ENCODE measurements around the gene CHAF1A.

DNA sequence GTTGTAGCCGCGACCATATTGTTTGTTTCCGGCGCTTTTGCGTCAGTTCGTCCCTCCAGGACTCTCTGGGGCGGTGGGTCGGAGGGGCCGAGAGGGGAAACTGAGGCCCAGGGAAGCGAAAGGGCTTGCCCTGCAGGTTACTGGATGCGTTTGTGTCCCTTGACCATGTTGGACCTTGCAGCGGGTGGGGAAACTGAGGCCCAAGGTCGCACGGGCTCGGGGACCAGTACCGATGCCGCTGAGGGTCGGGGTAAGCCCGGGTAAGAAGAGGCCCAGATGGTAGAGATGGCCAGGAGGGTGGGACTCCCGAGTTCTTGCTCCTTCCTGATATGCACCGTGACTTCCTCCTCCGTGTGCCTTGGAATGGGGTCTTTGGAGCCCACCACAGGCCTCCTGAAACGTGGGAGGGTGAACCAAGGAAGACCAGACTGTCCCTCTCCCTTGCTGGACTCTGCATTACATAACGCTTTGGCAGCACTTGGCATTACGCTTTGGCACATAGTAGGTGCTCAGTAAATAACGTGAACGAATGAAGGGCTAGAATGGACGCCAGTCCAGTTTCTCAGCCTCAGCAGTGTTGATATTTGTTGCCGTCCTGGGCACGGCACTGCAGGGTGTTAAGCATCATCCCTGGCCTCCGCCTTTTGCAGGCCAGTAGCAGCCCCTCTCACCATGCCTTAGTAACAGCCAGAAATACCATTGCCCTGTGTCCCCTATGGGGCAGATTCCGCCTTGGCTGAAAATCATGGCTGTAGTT, 743 bp downstream of the CHAF1A start:
- TF ChIP-seq, protein P1, sequence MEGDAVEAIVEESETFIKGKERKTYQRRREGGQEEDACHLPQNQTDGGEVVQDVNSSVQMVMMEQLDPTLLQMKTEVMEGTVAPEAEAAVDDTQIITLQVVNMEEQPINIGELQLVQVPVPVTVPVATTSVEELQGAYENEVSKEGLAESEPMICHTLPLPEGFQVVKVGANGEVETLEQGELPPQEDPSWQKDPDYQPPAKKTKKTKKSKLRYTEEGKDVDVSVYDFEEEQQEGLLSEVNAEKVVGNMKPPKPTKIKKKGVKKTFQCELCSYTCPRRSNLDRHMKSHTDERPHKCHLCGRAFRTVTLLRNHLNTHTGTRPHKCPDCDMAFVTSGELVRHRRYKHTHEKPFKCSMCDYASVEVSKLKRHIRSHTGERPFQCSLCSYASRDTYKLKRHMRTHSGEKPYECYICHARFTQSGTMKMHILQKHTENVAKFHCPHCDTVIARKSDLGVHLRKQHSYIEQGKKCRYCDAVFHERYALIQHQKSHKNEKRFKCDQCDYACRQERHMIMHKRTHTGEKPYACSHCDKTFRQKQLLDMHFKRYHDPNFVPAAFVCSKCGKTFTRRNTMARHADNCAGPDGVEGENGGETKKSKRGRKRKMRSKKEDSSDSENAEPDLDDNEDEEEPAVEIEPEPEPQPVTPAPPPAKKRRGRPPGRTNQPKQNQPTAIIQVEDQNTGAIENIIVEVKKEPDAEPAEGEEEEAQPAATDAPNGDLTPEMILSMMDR (conservative IDR thresholded peaks at IDR 0.05) = no peak
- no peak for TF ChIP-seq EZH2 (IDR thresholded peaks at IDR 0.05; ENCODE audit: low read depth)

All from PC-9 (cell line).